ENCODE data around the gene CTNNA2.

CTNNA2 gene

GRCh38 chr2:80438686-80439085 lies 925.8 kb downstream of the CTNNA2 start:
- ATAC-seq: no peak
- TF ChIP-seq PATZ1 (CRISPR knock-in tag; IDR thresholded peaks at IDR 0.05; ENCODE audit: borderline replicate concordance) (no peak), SNAI2 (CRISPR knock-in tag; IDR thresholded peaks at IDR 0.05) (no peak), ZNF565 (CRISPR knock-in tag; conservative IDR thresholded peaks at IDR 0.05; ENCODE audit: low read depth) (no peak), ZFP3 (CRISPR knock-in tag; IDR thresholded peaks at IDR 0.05) (no peak), TOX (CRISPR knock-in tag; IDR thresholded peaks at IDR 0.05; ENCODE audit: borderline replicate concordance) (no peak), ISL1 (CRISPR knock-in tag; IDR thresholded peaks at IDR 0.05) (no peak), CSDC2 (CRISPR knock-in tag; IDR thresholded peaks at IDR 0.05) (no peak), TSHZ2 (CRISPR knock-in tag; IDR thresholded peaks at IDR 0.05) (no peak), ARNTL (CRISPR knock-in tag; IDR thresholded peaks at IDR 0.05; ENCODE audit: borderline replicate concordance, low read depth) (no peak), POU6F1 (CRISPR knock-in tag; IDR thresholded peaks at IDR 0.05; ENCODE audit: borderline replicate concordance, low read depth) (no peak), ZNF8 (CRISPR knock-in tag; IDR thresholded peaks at IDR 0.05) (no peak), CSRNP3 (CRISPR knock-in tag; IDR thresholded peaks at IDR 0.05) (no peak), PPARA (CRISPR knock-in tag; IDR thresholded peaks at IDR 0.05; ENCODE audit: borderline replicate concordance) (no peak), CREB5 (CRISPR knock-in tag; IDR thresholded peaks at IDR 0.05; ENCODE audit: low read depth) (no peak), ZFP30 (CRISPR knock-in tag; IDR thresholded peaks at IDR 0.05) (no peak), OSR1 (CRISPR knock-in tag; IDR thresholded peaks at IDR 0.05) (no peak), GLIS3 (CRISPR knock-in tag; IDR thresholded peaks at IDR 0.05) (no peak), ZNF70 (CRISPR knock-in tag; IDR thresholded peaks at IDR 0.05) (no peak)

- TF ChIP-seq ZNF8 (CRISPR knock-in tag; IDR thresholded peaks at IDR 0.05) (no peak), ZFP3 (CRISPR knock-in tag; IDR thresholded peaks at IDR 0.05) (no peak), ZNF70 (CRISPR knock-in tag; IDR thresholded peaks at IDR 0.05) (no peak), CREB5 (CRISPR knock-in tag; IDR thresholded peaks at IDR 0.05; ENCODE audit: low read depth) (no peak), POU6F1 (CRISPR knock-in tag; IDR thresholded peaks at IDR 0.05; ENCODE audit: borderline replicate concordance, low read depth) (no peak), ISL1 (CRISPR knock-in tag; IDR thresholded peaks at IDR 0.05) (no peak)
- peak; percentile 72 for ATAC-seq
These were observed 941.8 kb downstream of the CTNNA2 start for GRCh38 chr2:80454628-80455027.
